Measurements from ENCODE around the gene RBFA.
"Not testable (repeated sequence)": the region's sequence is repeated elsewhere in the genome, so short reads cannot be mapped to it uniquely, and the experiment has no call there.

The RBFA gene

DNA sequence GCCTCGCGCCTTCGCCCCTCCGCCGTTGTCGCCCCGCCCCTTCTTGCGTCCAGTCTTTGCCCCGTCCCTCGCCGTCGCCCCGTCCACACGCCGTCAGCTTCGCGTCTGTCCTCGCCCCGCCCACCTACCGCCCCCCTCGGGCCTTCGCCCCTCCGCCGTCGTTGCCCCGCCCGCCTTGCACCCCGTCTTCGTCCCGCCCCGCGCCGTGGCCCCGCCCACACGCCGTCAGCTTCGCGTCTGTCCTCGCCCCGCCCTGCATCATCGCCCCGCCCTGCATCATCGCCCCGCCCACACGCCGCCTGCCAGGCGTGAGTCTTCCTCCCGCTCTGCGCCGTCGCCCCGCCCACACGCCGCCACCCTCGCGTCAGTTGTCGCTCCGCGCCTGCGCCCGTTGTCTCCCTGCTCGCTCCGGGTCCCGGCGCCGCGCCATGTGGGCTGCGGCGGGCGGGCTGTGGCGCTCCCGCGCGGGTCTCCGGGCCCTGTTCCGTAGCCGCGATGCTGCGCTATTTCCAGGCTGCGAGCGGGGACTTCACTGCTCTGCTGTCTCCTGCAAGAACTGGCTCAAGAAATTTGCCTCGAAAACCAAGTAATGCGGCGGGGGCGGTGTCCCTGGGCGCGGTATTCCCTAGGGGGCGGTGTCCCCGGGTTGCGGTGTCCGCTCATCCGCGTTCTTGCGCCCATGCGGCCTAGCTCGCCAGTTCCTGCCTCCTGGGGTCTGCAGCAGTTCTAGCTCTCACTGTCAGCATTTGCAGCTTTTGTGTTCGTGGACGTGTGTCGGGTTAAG, at the start of gene RBFA:
RBFA (plus strand) TSS at position 367 of the 784 bp plus-strand sequence; CDS start at position 429, 62 bp downstream.
- Mint-ChIP-seq H3K4me1 (ENCODE audit: low read depth) (peaks cover 29% of the 10 kb centered on the region), H3K9me3 (no peaks in the 10 kb centered on the region), H3K4me3 (peak within 1 kb of the TSS; percentile 93), H3K27ac (peak within 1 kb of the TSS; percentile 90), H3K36me3 (ENCODE audit: low read depth) (peaks cover 27% of the 10 kb centered on the region), H3K27me3 (no peaks in the 10 kb centered on the region)

GRCh38 chr18:79985172-79985571, 49.1 kb upstream of the RBFA start:
- Mint-ChIP-seq H3K4me1 (ENCODE audit: low read depth) (peaks cover 66% of the 10 kb centered on the region), H3K9me3 (no peaks in the 10 kb centered on the region), H3K27ac (no peak overlapping the region), H3K4me3 (peak overlapping the region; percentile 15), H3K27me3 (no peaks in the 10 kb centered on the region), H3K36me3 (ENCODE audit: low read depth) (peaks cover 48% of the 10 kb centered on the region)

DNA sequence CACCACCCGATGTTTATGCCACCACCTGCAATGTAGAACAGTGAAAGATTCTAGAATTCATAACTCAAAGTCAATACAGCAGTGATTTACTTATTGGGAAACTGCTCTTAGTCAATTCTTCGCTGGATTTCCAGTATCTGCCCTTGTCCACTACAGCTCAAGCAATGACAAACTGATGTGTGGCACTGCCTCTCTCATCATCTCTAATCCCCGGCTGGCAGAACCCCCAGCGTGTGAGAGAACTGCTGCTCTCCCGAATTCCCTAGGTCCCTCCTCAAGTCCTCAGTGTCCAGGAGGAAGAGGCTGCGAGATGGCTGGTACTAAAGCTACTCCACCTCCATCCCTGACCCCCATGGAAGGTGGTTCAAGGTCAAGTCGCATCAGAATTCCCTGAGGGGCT, 47.5 kb upstream of the RBFA start:
- H3K36me3 Mint-ChIP-seq (ENCODE audit: low read depth) = peaks cover 46% of the 10 kb centered on the region

DNA sequence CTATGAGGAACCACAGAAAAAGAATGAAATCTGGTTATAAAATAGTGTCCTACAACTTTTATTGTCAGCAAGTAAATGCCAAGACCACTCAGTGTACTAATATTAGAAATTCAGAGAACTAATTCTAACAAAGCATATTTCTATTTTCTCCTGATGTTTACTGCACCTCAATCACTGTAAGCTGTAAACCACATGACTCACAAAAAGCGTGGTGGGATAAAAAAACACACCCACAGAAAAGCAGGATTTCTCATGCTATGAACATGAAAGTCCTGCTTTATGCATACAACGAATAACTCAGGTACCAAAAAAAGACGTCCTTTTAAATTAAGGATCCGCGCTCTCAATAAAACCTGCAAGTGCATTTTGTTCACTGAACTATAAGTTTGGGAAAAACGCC, 46.7 kb upstream of the RBFA start:
- H3K27me3 Mint-ChIP-seq = no peaks in the 10 kb centered on the region
- H3K9me3 Mint-ChIP-seq = no peaks in the 10 kb centered on the region
- peaks cover 37% of the 10 kb centered on the region for H3K36me3 Mint-ChIP-seq (ENCODE audit: low read depth)
- peak overlapping the region; percentile 74 for H3K27ac Mint-ChIP-seq
- peaks cover 48% of the 10 kb centered on the region for H3K4me1 Mint-ChIP-seq (ENCODE audit: low read depth)
- H3K4me3 Mint-ChIP-seq = peak overlapping the region; percentile 96

More for the DNA sequence above, 47.5 kb upstream of the RBFA start:
- Mint-ChIP-seq H3K4me3 (peak overlapping the region; percentile 96), H3K27me3 (no peaks in the 10 kb centered on the region), H3K27ac (peak overlapping the region; percentile 67), H3K9me3 (no peaks in the 10 kb centered on the region), H3K4me1 (ENCODE audit: low read depth) (peaks cover 57% of the 10 kb centered on the region)

DNA sequence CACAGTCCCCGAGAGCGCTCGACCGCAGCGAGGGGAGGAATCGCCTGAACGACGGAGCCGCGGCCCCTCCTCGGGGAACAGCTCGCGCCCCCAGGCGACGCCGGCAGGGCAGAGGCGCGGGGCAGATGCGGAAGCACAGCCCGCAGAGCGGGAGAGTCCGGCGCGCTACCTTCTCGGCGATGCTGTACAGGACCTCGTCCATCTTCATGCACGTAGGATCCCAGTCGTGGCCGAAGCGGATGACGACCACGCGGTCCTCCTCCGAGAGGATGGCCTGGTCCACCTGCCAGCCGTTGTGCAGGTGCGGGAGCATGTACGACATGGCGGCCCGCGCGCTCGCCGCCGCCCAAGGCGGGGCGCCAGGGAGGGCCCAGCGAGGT, 46.2 kb upstream of the RBFA start:
- Mint-ChIP-seq H3K4me1 (ENCODE audit: low read depth) (peaks cover 43% of the 10 kb centered on the region), H3K27ac (peak overlapping the region; percentile 74), H3K27me3 (no peaks in the 10 kb centered on the region), H3K36me3 (ENCODE audit: low read depth) (peaks cover 36% of the 10 kb centered on the region), H3K4me3 (peak overlapping the region; percentile 96), H3K9me3 (no peaks in the 10 kb centered on the region)

DNA sequence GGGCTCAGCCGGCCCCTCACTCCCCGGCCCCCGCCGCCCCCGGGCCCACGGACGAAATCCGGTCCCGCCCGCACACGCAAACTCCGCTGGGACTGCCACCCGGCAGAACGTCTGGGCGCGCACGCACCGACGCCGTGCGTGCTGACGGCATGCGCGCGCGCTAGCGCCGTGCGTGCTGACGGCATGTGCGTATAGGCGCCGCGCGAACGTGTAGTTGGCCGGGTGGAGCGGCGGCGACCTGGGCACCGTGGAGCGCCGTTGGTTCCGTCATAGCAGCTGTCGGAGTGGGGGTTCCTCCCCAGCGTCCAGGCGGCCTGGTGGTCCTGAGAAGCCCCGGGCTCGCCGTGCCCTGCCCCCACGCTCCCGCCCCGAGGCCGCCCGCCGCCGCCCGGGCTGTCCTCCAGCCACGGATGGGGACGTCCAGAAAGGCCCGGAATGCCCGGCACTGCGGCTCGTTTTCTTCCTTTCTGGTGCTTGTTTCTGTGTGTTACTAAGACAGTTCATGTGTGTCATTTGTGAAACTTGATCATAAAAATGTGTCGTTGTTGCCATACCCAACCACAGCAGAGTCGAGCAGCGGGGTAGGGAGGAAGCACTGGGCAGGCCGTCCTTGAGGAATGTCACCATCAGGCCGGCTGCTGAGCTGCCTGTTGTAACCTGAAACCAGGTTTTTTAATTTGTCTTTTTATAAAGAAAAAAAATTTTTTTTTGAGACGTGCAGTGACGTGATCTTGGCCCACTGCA, 45.6 kb upstream of the RBFA start, which contains the start of gene TXNL4A:
TXNL4A (minus strand) TSS at position 113 of the 744 bp plus-strand sequence. CDS start 171 bp downstream, outside the sequence.
- H3K27me3 Mint-ChIP-seq = no peaks in the 10 kb centered on the region
- peaks cover 35% of the 10 kb centered on the region for H3K36me3 Mint-ChIP-seq (ENCODE audit: low read depth)

DNA sequence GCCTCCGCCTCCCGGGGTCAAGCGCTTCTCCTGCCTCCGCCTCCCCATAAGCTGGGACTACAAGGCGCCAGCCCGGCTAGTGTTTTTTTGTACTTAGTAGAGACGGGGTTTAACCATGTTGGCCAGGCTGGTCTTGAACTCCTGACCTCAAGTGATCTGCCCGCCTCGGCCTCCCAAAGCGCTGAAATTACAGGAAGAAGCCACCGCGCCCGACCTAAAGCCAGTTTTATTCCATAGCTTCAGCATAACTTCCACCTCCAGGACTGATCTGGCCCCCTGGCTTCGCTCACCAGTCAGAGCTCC, 45.1 kb upstream of the RBFA start:
- H3K27ac Mint-ChIP-seq = peak overlapping the region; percentile 96
- H3K36me3 Mint-ChIP-seq (ENCODE audit: low read depth) = peaks cover 30% of the 10 kb centered on the region

More for the DNA sequence above, 45.6 kb upstream of the RBFA start, which contains the start of gene TXNL4A:
- peak within 1 kb of the TSS; percentile 96 for H3K27ac Mint-ChIP-seq
- no peaks in the 10 kb centered on the region for H3K9me3 Mint-ChIP-seq
- peak within 1 kb of the TSS; percentile 96 for H3K4me3 Mint-ChIP-seq
- H3K4me1 Mint-ChIP-seq (ENCODE audit: low read depth) = peaks cover 38% of the 10 kb centered on the region

DNA sequence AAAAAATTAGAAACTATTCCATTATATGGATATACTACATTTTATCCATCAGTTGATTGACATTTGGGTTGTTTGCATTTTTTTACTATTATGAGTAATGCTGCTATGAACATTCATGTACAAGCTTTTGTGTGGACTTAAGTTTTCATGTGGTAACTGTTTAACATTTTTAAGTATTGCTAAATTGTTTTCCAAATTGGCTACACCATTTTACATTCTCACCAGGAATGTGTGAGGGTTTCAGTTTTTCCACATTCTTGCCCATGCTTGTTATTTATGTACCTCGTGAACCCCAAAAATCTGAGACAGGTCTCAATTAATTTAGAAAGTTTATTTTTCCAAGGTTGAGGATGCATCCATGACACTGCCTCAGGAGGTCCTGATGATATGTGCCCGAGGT, 42.7 kb upstream of the RBFA start:
- Mint-ChIP-seq H3K36me3 (ENCODE audit: low read depth) (peaks cover 14% of the 10 kb centered on the region), H3K4me1 (ENCODE audit: low read depth) (peaks cover 11% of the 10 kb centered on the region), H3K27me3 (no peaks in the 10 kb centered on the region), H3K27ac (no peak overlapping the region), H3K4me3 (no peak overlapping the region), H3K9me3 (no peaks in the 10 kb centered on the region)

More for the DNA sequence above, 45.1 kb upstream of the RBFA start:
- Mint-ChIP-seq H3K9me3 (no peaks in the 10 kb centered on the region), H3K4me3 (peak overlapping the region; percentile 96), H3K4me1 (ENCODE audit: low read depth) (peaks cover 33% of the 10 kb centered on the region), H3K27me3 (no peaks in the 10 kb centered on the region)

DNA sequence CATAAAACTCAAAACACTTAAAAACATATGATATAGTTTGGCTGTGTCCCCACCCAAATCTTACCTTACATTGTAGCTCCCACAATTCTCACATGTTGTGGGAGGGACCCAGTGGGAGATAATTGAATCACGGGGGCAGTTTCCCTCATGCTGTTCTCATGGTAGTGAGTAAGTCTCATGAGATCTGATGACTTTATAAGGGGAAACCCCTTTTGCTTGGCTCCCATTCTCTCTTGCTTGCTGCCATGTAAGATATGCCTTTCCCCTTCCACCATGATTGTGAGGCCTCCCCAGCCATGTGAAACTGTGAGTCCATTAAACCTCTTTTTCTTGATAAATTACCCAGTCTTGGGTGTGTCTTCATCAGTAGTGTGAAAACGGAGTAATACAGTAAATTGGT, 34.5 kb upstream of the RBFA start:
- H3K9me3 Mint-ChIP-seq; H3K36me3 Mint-ChIP-seq (ENCODE audit: low read depth); H3K4me3 Mint-ChIP-seq; H3K4me1 Mint-ChIP-seq (ENCODE audit: low read depth); H3K27me3 Mint-ChIP-seq; H3K27ac Mint-ChIP-seq: not testable (repeated sequence)

- Mint-ChIP-seq H3K27ac (no peak overlapping the region), H3K27me3 (no peaks in the 10 kb centered on the region), H3K36me3 (ENCODE audit: low read depth) (peaks cover 8% of the 10 kb centered on the region), H3K4me3 (no peak overlapping the region), H3K9me3 (peaks cover 10% of the 10 kb centered on the region), H3K4me1 (ENCODE audit: low read depth) (no peaks in the 10 kb centered on the region)
Measured at GRCh38 chr18:80000877-80001276, 33.4 kb upstream of the RBFA start.

DNA sequence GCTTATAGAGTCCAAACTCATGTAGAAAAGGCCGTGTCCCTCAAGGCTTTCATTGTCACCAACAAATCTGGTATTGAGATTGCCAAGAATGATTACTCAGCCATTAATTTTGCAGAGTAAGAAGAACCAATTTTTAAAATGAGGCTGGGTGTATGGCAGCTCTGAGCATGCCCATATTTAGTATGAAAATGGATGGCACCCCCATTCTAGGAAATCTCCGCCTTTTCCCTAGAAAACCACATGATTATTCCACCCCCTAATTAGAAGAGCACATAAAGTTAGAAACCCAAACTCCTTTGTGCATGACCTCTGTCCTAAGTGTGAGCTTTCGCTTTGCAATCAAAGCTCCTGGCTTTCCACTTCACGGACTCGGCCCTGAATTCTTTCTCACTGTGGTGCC, 31.8 kb upstream of the RBFA start:
- Mint-ChIP-seq H3K27me3 (no peaks in the 10 kb centered on the region), H3K9me3 (peaks cover 10% of the 10 kb centered on the region), H3K27ac (no peak overlapping the region), H3K4me1 (ENCODE audit: low read depth) (no peaks in the 10 kb centered on the region), H3K4me3 (no peak overlapping the region), H3K36me3 (ENCODE audit: low read depth) (peaks cover 11% of the 10 kb centered on the region)

DNA sequence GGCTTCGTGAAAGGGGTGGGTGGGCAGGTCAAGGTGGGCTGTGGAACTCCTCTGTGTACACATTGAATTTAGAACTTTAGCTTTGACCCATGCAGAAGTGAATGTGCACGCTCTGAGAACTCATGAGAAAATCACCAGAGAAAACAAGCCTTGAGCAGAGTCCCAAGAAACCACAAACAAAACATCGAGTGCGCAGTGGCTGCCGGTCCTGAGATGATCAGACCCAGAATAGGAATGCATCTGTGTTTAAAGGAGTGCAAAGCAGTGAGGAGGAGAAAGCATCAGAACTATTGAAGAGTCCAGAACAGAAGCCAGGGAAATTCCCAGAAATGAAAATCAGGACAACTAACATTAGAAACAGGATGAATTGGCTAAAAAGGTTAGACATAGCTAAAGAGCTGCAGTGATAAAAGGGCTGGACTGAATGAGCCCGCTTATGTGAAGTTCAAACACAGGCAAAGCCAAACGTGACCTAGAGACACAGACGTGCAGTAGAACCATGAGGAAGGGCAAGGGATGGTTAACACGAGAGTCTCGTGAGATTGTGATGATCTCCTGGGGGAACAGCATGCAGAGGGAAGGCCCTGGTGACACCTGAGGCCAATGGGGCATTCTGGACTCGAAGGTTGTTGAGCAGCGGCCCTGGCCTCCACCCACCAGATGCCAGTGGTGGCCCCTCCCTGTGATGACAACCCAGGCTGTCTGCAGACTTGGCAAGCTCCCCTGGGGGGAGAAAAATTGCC, 29.5 kb upstream of the RBFA start:
- H3K27ac Mint-ChIP-seq = no peak overlapping the region
- H3K4me1 Mint-ChIP-seq (ENCODE audit: low read depth) = no peaks in the 10 kb centered on the region
- no peaks in the 10 kb centered on the region for H3K27me3 Mint-ChIP-seq
- peaks cover 19% of the 10 kb centered on the region for H3K9me3 Mint-ChIP-seq
- H3K36me3 Mint-ChIP-seq (ENCODE audit: low read depth) = peaks cover 17% of the 10 kb centered on the region
- no peak overlapping the region for H3K4me3 Mint-ChIP-seq

DNA sequence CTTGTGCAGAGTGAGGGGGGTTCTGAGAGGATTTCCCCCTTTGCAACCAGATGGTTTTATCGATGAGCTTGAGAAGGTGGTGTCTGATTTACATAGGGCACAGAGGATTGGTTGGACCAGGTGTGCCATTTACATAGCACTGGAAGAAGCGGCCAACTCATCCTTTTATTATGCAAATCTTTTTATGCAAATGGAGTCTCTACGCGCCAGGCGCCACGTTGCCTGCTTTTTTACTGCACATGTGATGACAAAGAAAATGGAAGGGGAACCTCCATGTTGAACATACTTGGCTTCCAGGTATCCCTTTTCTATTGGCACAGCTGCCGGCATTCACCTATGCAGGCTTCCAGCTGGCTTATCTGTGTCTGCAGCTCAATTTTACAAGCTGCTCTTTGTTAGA, 27.5 kb upstream of the RBFA start:
- Mint-ChIP-seq H3K9me3 (peaks cover 19% of the 10 kb centered on the region), H3K4me1 (ENCODE audit: low read depth) (no peaks in the 10 kb centered on the region), H3K36me3 (ENCODE audit: low read depth) (peaks cover 11% of the 10 kb centered on the region), H3K27me3 (no peaks in the 10 kb centered on the region), H3K27ac (no peak overlapping the region), H3K4me3 (no peak overlapping the region)

GRCh38 chr18:80009661-80010550, 24.3 kb upstream of the RBFA start:
- Mint-ChIP-seq H3K27ac (no peak overlapping the region), H3K4me1 (ENCODE audit: low read depth) (no peaks in the 10 kb centered on the region), H3K27me3 (no peaks in the 10 kb centered on the region), H3K4me3 (no peak overlapping the region), H3K36me3 (ENCODE audit: low read depth) (peaks cover 19% of the 10 kb centered on the region), H3K9me3 (peaks cover 29% of the 10 kb centered on the region)

All from stimulated activated naive CD8-positive, alpha-beta T cell treated with anti-CD3 and anti-CD28 coated beads, Interleukin-15, Interleukin-2, amounts not matched to agents 100 ng/mL and 50 ng/mL, for 24 hours (primary cell).